ENCODE results near the gene CCDC8. TPM values are rescaled to one million over a fixed set of nuclear protein-coding genes. Genes with fewer than 3 reads are reported as not detected.

CCDC8 gene
- total and polyA plus RNA-seq, 12 donors: 6.3 to 74.0 (median 34.4) TPM

DNA sequence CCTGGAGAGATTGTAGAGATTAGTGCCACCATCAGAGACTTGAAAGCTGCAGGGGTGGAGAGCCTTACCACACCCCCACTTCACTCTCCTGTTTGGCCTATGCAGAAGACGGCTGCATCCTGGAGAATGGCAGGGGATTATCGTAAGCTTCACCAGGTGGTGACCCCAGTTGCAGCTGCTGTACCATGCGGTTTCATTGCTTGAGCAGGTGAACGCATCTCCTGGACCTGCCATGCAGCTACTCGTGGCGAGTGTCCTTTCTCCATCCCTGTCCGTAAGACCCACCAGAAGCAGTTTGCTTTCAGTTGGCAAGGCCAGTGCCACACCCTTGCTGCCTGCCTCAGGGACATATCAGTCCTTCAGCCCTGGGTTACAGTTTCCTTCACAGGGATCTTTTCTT lies 45.2 kb downstream of the CCDC8 start:
- Histone ChIP-seq H3K9me3 (replicated peaks in 1 of 3) (no peaks in the 10 kb centered on the region), H3K4me3 (no peak overlapping the region), H3K4me1 (replicated peaks in 1 of 2) (peaks cover 3 to 18% of the 10 kb centered on the region in 2 donors), H3K27me3 (no peaks in the 10 kb centered on the region), H3K27ac (no peak overlapping the region), H3K36me3 (replicated peaks in 1 of 2) (peaks cover 0 to 21% of the 10 kb centered on the region in 2 donors)
- no peak for TF ChIP-seq POLR2A (IDR thresholded peaks at IDR 0.05)
- no peak for TF ChIP-seq CTCF (IDR thresholded peaks at IDR 0.05)
- 85 to 88% (median 87%) methylated on average over 7 of the region's 7 CpGs for WGBS, 4 donors
- intact Hi-C loops (cut with DNase I): no loop called here
- peak in 3 of 7 donors; percentile 7 to 14 (median 11) for DNase-seq

GRCh38 chr19:46367426-46367825 lies 45.9 kb downstream of the CCDC8 start:
- intact Hi-C loops (cut with DNase I): no loop called here
- H3K27ac ChIP-seq: no peak overlapping the region
- H3K9me3 ChIP-seq (replicated peaks in 1 of 3): no peaks in the 10 kb centered on the region
- no peak overlapping the region for H3K4me3 ChIP-seq
- peak in 2 of 7 donors; percentile 6 to 19 for DNase-seq
- H3K27me3 ChIP-seq: no peaks in the 10 kb centered on the region
- H3K4me1 ChIP-seq (replicated peaks in 1 of 2): peaks cover 0 to 11% of the 10 kb centered on the region in 2 donors
- H3K36me3 ChIP-seq (replicated peaks in 1 of 2): peaks cover 0 to 21% of the 10 kb centered on the region in 2 donors
- TF ChIP-seq CTCF (IDR thresholded peaks at IDR 0.05) (no peak), POLR2A (IDR thresholded peaks at IDR 0.05) (no peak)
- WGBS, 4 donors: 84 to 97% (median 94%) methylated on average over 5 of the region's 5 CpGs

- intact Hi-C loops (cut with DNase I): no loop called here
- Histone ChIP-seq H3K4me3 (no peak overlapping the region), H3K4me1 (replicated peaks in 1 of 2) (peaks cover 0 to 9% of the 10 kb centered on the region in 2 donors), H3K27me3 (no peaks in the 10 kb centered on the region), H3K9me3 (replicated peaks in 1 of 3) (no peaks in the 10 kb centered on the region), H3K27ac (no peak overlapping the region), H3K36me3 (replicated peaks in 1 of 2) (peaks cover 0 to 21% of the 10 kb centered on the region in 2 donors)
- peak in 3 of 7 donors; percentile 1 to 3 (median 1) for DNase-seq
- TF ChIP-seq CTCF (IDR thresholded peaks at IDR 0.05) (no peak), POLR2A (IDR thresholded peaks at IDR 0.05) (no peak)
- WGBS, 4 donors: 90 to 94% (median 93%) methylated on average over 9 of the region's 9 CpGs
Observed at GRCh38 chr19:46366620-46367292, 46.6 kb downstream of the CCDC8 start.

DNA sequence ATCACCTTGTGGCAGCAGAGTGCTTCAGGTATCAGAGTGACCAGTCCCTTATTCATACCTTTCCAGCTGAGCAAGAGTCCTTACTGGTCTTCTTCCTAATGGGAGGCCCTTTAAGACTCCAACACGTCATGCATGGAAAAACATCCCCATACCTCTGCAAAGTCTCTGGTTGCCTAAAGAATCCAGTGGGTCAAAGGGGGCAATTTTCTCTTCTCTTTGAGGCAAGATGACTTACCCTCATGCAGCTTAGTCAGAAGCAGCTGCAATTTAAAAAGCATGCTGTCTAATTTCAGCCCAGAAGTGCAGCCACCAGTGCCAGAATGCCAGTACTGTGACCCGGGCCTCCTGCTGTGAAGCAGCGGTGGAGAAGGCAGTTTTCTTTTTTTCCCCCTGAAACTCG lies 47.8 kb downstream of the CCDC8 start:
- H3K4me3 ChIP-seq: no peak overlapping the region
- 87 to 91% (median 89%) methylated on average over 4 of the region's 4 CpGs for WGBS, 4 donors
- peak in 1 of 7 donors; percentile 9 for DNase-seq
- TF ChIP-seq CTCF (IDR thresholded peaks at IDR 0.05) (no peak), POLR2A (IDR thresholded peaks at IDR 0.05) (no peak)
- intact Hi-C loops (cut with DNase I): no loop called here
- H3K36me3 ChIP-seq (replicated peaks in 1 of 2): peaks cover 0 to 21% of the 10 kb centered on the region in 2 donors
- no peak overlapping the region for H3K27ac ChIP-seq
- no peaks in the 10 kb centered on the region for H3K27me3 ChIP-seq
- H3K9me3 ChIP-seq (replicated peaks in 1 of 3): no peaks in the 10 kb centered on the region
- no peaks in the 10 kb centered on the region for H3K4me1 ChIP-seq (replicated peaks in 1 of 2)
